ENCODE measurements around the gene HYAL1.
"Not testable (repeated sequence)": the region's sequence is repeated elsewhere in the genome, so short reads cannot be mapped to it uniquely, and the experiment has no call there.

The HYAL1 gene

GRCh38 chr3:50284121-50284520, 19.3 kb downstream of the HYAL1 start:
- not testable (repeated sequence) for H3K4me2 ChIP-seq (ENCODE audit: low read length); H3K56ac ChIP-seq (ENCODE audit: low read length); H3K23ac ChIP-seq (ENCODE audit: low read length); H3K4me1 ChIP-seq (ENCODE audit: control insufficient read depth, low read depth, low read length); H2BK15ac ChIP-seq (replicated peaks; ENCODE audit: low read depth); H3K36me3 ChIP-seq (ENCODE audit: control insufficient read depth, insufficient read depth, low read length); H2BK120ac ChIP-seq (ENCODE audit: low read depth, low read length); DNase-seq; H3K79me2 ChIP-seq (ENCODE audit: control insufficient read depth, insufficient read depth, low read length); H3K27ac ChIP-seq (ENCODE audit: low read depth, low read length); H2AK5ac ChIP-seq (ENCODE audit: low read length); H3K4me3 ChIP-seq (ENCODE audit: low read length); H2BK5ac ChIP-seq (ENCODE audit: low read length); H4K8ac ChIP-seq (ENCODE audit: low read depth, low read length); H3K79me1 ChIP-seq (ENCODE audit: low read length); H4K5ac ChIP-seq (ENCODE audit: low read length); H3K18ac ChIP-seq (ENCODE audit: low read length); H3K9ac ChIP-seq (ENCODE audit: low read length); H3K27me3 ChIP-seq (ENCODE audit: insufficient read depth, low read length, poor library complexity); H3K4ac ChIP-seq (ENCODE audit: low read depth, low read length)
- no CpG with 5 or more reads among the region's 6 CpGs for WGBS (ENCODE audit: extremely low coverage, insufficient coverage, low lambda C conversion rate)

- no peak overlapping the region for H3K9ac ChIP-seq (ENCODE audit: low read length)
- H2BK120ac ChIP-seq (ENCODE audit: low read depth, low read length), result no peak overlapping the region
- DNase-seq, result no peak
- H3K18ac ChIP-seq (ENCODE audit: low read length), result no peak overlapping the region
- no peak overlapping the region for H2BK15ac ChIP-seq (replicated peaks; ENCODE audit: low read depth)
- no peaks in the 10 kb centered on the region for H3K79me1 ChIP-seq (ENCODE audit: low read length)
- no peaks in the 10 kb centered on the region for H3K36me3 ChIP-seq (ENCODE audit: control insufficient read depth, insufficient read depth, low read length)
- no peak overlapping the region for H3K23ac ChIP-seq (ENCODE audit: low read length)
- no peak overlapping the region for H3K4me3 ChIP-seq (ENCODE audit: low read length)
- peaks cover 11% of the 10 kb centered on the region for H3K27me3 ChIP-seq (ENCODE audit: insufficient read depth, low read length, poor library complexity)
- H2AK5ac ChIP-seq (ENCODE audit: low read length), result no peak overlapping the region
- H3K56ac ChIP-seq (ENCODE audit: low read length), result no peak overlapping the region
- no peaks in the 10 kb centered on the region for H3K4me1 ChIP-seq (ENCODE audit: control insufficient read depth, low read depth, low read length)
- H3K4me2 ChIP-seq (ENCODE audit: low read length), result no peak overlapping the region
- H3K27ac ChIP-seq (ENCODE audit: low read depth, low read length), result no peak overlapping the region
- no CpG with 5 or more reads among the region's 8 CpGs for WGBS (ENCODE audit: extremely low coverage, insufficient coverage, low lambda C conversion rate)
- no peak overlapping the region for H4K8ac ChIP-seq (ENCODE audit: low read depth, low read length)
- H3K4ac ChIP-seq (ENCODE audit: low read depth, low read length), result no peak overlapping the region
- no peak overlapping the region for H4K5ac ChIP-seq (ENCODE audit: low read length)
- no peak overlapping the region for H2BK5ac ChIP-seq (ENCODE audit: low read length)
- H3K79me2 ChIP-seq (ENCODE audit: control insufficient read depth, insufficient read depth, low read length), result no peaks in the 10 kb centered on the region
Measured at GRCh38 chr3:50279255-50280016, 23.9 kb downstream of the HYAL1 start.

- no peak within 1 kb of the TSS for H3K18ac ChIP-seq (ENCODE audit: low read length)
- peaks cover 11% of the 10 kb centered on the region for H3K27me3 ChIP-seq (ENCODE audit: insufficient read depth, low read length, poor library complexity)
- no peak within 1 kb of the TSS for H2BK120ac ChIP-seq (ENCODE audit: low read depth, low read length)
- DNase-seq, result no peak
- no peak within 1 kb of the TSS for H3K23ac ChIP-seq (ENCODE audit: low read length)
- no peaks in the 10 kb centered on the region for H3K79me1 ChIP-seq (ENCODE audit: low read length)
- no peak within 1 kb of the TSS for H3K4ac ChIP-seq (ENCODE audit: low read depth, low read length)
- H3K4me3 ChIP-seq (ENCODE audit: low read length), result no peak within 1 kb of the TSS
- no peaks in the 10 kb centered on the region for H3K79me2 ChIP-seq (ENCODE audit: control insufficient read depth, insufficient read depth, low read length)
- H2BK15ac ChIP-seq (replicated peaks; ENCODE audit: low read depth), result no peak within 1 kb of the TSS
- H3K36me3 ChIP-seq (ENCODE audit: control insufficient read depth, insufficient read depth, low read length), result no peaks in the 10 kb centered on the region
- no peak within 1 kb of the TSS for H3K27ac ChIP-seq (ENCODE audit: low read depth, low read length)
- H3K9ac ChIP-seq (ENCODE audit: low read length), result no peak within 1 kb of the TSS
- no CpG with 5 or more reads among the region's 2 CpGs for WGBS (ENCODE audit: extremely low coverage, insufficient coverage, low lambda C conversion rate)
- H2AK5ac ChIP-seq (ENCODE audit: low read length), result no peak within 1 kb of the TSS
- no peak within 1 kb of the TSS for H2BK5ac ChIP-seq (ENCODE audit: low read length)
- no peak within 1 kb of the TSS for H4K5ac ChIP-seq (ENCODE audit: low read length)
- no peak within 1 kb of the TSS for H4K8ac ChIP-seq (ENCODE audit: low read depth, low read length)
- no peak within 1 kb of the TSS for H3K56ac ChIP-seq (ENCODE audit: low read length)
- no peak within 1 kb of the TSS for H3K4me2 ChIP-seq (ENCODE audit: low read length)
- H3K4me1 ChIP-seq (ENCODE audit: control insufficient read depth, low read depth, low read length), result no peaks in the 10 kb centered on the region
Measured at GRCh38 chr3:50278880-50279224, 24.5 kb downstream of the HYAL1 start, which contains the start of gene LSMEM2. TSS of gene LSMEM2 (plus strand) at chr3:50279087. CDS start at chr3:50279114, 27 bp downstream.

GRCh38 chr3:50278123-50278879, 25.1 kb downstream of the HYAL1 start:
- DNase-seq, result no peak
- Histone ChIP-seq H3K27ac (ENCODE audit: low read depth, low read length) (no peak overlapping the region), H3K4me2 (ENCODE audit: low read length) (no peak overlapping the region), H3K27me3 (ENCODE audit: insufficient read depth, low read length, poor library complexity) (peaks cover 11% of the 10 kb centered on the region), H3K18ac (ENCODE audit: low read length) (no peak overlapping the region), H4K5ac (ENCODE audit: low read length) (no peak overlapping the region), H2BK120ac (ENCODE audit: low read depth, low read length) (no peak overlapping the region), H3K56ac (ENCODE audit: low read length) (no peak overlapping the region), H2AK5ac (ENCODE audit: low read length) (no peak overlapping the region), H3K4me3 (ENCODE audit: low read length) (no peak overlapping the region), H3K36me3 (ENCODE audit: control insufficient read depth, insufficient read depth, low read length) (no peaks in the 10 kb centered on the region), H3K4ac (ENCODE audit: low read depth, low read length) (no peak overlapping the region), H2BK15ac (replicated peaks; ENCODE audit: low read depth) (no peak overlapping the region), H3K9ac (ENCODE audit: low read length) (no peak overlapping the region), H2BK5ac (ENCODE audit: low read length) (no peak overlapping the region), H3K23ac (ENCODE audit: low read length) (no peak overlapping the region), H3K4me1 (ENCODE audit: control insufficient read depth, low read depth, low read length) (no peaks in the 10 kb centered on the region), H4K8ac (ENCODE audit: low read depth, low read length) (no peak overlapping the region), H3K79me2 (ENCODE audit: control insufficient read depth, insufficient read depth, low read length) (no peaks in the 10 kb centered on the region), H3K79me1 (ENCODE audit: low read length) (no peaks in the 10 kb centered on the region)
- WGBS (ENCODE audit: extremely low coverage, insufficient coverage, low lambda C conversion rate), result no CpG with 5 or more reads among the region's 4 CpGs

- no CpG with 5 or more reads among the region's 17 CpGs for WGBS (ENCODE audit: extremely low coverage, insufficient coverage, low lambda C conversion rate)
- no peak overlapping the region for H3K27ac ChIP-seq (ENCODE audit: low read depth, low read length)
- no peaks in the 10 kb centered on the region for H3K79me1 ChIP-seq (ENCODE audit: low read length)
- H3K4ac ChIP-seq (ENCODE audit: low read depth, low read length), result no peak overlapping the region
- H3K56ac ChIP-seq (ENCODE audit: low read length), result no peak overlapping the region
- peaks cover 11% of the 10 kb centered on the region for H3K27me3 ChIP-seq (ENCODE audit: insufficient read depth, low read length, poor library complexity)
- no peak overlapping the region for H2BK120ac ChIP-seq (ENCODE audit: low read depth, low read length)
- no peak for DNase-seq
- H3K23ac ChIP-seq (ENCODE audit: low read length), result no peak overlapping the region
- H3K79me2 ChIP-seq (ENCODE audit: control insufficient read depth, insufficient read depth, low read length), result no peaks in the 10 kb centered on the region
- H2BK15ac ChIP-seq (replicated peaks; ENCODE audit: low read depth), result no peak overlapping the region
- no peak overlapping the region for H3K4me2 ChIP-seq (ENCODE audit: low read length)
- no peak overlapping the region for H3K18ac ChIP-seq (ENCODE audit: low read length)
- no peak overlapping the region for H2AK5ac ChIP-seq (ENCODE audit: low read length)
- H3K4me1 ChIP-seq (ENCODE audit: control insufficient read depth, low read depth, low read length), result no peaks in the 10 kb centered on the region
- H2BK5ac ChIP-seq (ENCODE audit: low read length), result no peak overlapping the region
- no peaks in the 10 kb centered on the region for H3K36me3 ChIP-seq (ENCODE audit: control insufficient read depth, insufficient read depth, low read length)
- H3K4me3 ChIP-seq (ENCODE audit: low read length), result no peak overlapping the region
- H4K5ac ChIP-seq (ENCODE audit: low read length), result no peak overlapping the region
- H4K8ac ChIP-seq (ENCODE audit: low read depth, low read length), result no peak overlapping the region
- no peak overlapping the region for H3K9ac ChIP-seq (ENCODE audit: low read length)
Measured at GRCh38 chr3:50276762-50277101, 26.6 kb downstream of the HYAL1 start.

All from mesendoderm (in vitro differentiated cells).